Measurements from ENCODE around the gene REM2.

DNA sequence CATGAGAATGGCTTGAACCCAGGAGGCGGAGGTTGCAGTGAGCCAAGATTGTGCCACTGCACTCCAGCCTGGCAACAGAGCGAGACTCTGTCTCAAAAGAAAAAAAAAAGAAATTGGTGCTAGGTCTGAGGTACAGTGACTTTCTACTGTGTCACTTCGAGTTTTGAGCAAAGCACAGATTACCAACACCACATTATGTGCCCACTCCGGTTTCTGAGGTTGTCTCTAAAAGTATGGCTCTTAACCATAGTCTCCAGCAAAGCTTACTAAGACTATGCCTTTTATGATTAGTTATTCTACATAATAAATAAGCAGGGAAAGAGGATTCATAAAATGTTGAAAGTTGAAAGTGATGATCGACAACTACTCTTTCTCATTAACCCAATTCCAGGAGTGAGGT is 27.9 kb downstream of the REM2 start:
- TF ChIP-seq, protein P1, sequence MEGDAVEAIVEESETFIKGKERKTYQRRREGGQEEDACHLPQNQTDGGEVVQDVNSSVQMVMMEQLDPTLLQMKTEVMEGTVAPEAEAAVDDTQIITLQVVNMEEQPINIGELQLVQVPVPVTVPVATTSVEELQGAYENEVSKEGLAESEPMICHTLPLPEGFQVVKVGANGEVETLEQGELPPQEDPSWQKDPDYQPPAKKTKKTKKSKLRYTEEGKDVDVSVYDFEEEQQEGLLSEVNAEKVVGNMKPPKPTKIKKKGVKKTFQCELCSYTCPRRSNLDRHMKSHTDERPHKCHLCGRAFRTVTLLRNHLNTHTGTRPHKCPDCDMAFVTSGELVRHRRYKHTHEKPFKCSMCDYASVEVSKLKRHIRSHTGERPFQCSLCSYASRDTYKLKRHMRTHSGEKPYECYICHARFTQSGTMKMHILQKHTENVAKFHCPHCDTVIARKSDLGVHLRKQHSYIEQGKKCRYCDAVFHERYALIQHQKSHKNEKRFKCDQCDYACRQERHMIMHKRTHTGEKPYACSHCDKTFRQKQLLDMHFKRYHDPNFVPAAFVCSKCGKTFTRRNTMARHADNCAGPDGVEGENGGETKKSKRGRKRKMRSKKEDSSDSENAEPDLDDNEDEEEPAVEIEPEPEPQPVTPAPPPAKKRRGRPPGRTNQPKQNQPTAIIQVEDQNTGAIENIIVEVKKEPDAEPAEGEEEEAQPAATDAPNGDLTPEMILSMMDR (IDR thresholded peaks at IDR 0.05 in 8 of 11, conservative IDR thresholded peaks at IDR 0.05 in 3 of 11): no peak
- TF ChIP-seq POLR2AphosphoS5 (IDR thresholded peaks at IDR 0.05) (no peak), POLR2A (IDR thresholded peaks at IDR 0.05) (no peak)
